GM21576 (cell line): ENCODE results near the gene NXPE3.
"Not testable (repeated sequence)": the region's sequence is repeated elsewhere in the genome, so short reads cannot be mapped to it uniquely, and the experiment has no call there.

Experiments
- ATAC-seq: cut with Tn5 transposase; IDR thresholded peaks from one replicate; pipeline ENCODE4 v1.9.1; 2021; ENCODE audit warnings: mild to moderate bottlenecking, moderate library complexity; ENCODE audit not compliant: unreplicated experiment

The NXPE3 gene

GRCh38 chr3:101779047-101779821 lies at the start of gene NXPE3:
Gene NXPE3 (plus strand): TSS chr3:101779211. CDS start chr3:101785597, 6,386 bp downstream.
- peak; percentile 91 for ATAC-seq

- ATAC-seq = no peak
Observed at GRCh38 chr3:101729586-101729985, 49.4 kb upstream of the NXPE3 start.

DNA sequence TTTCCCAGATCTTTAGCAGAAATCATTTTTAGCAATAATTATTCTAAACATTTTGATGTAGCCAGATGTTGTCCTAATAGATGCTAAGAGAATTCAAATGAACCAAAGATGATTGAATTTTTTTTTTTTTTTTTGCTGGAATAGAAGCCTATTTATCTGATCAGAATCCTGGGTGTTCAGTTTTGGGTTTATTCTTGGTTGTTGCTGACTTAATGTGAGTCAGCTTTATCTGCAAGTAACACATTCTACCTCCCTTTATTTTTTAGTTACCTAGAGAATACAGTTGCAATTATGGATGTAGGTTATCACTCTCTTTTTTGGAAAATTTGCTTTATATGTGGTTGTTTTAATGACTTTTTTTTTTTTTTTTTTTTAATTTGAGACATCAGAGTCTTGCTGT lies 48.2 kb upstream of the NXPE3 start:
- no peak for ATAC-seq

- ATAC-seq = no peak
Observed at GRCh38 chr3:101732240-101732641, 46.8 kb upstream of the NXPE3 start.

DNA sequence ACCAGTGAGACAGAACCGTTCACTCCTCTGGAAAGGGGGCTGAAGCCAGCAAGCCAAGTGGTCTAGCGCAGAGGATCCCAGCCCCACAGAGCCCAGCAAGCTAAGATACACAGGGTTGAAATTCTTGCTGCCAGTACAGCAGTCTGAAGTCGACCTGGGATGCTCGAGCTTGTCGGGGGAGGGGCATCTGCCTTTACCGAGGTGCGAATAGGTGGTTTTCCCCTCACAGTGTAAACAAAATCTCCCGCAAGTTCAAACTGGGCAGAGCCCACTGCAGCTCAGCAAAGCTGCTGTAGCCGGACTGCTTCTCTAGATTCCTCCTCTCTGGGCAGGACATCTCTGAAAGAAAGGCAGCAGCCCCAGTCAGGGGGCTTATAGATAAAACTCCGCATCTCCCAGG lies 43.2 kb upstream of the NXPE3 start:
- ATAC-seq = no peak

DNA sequence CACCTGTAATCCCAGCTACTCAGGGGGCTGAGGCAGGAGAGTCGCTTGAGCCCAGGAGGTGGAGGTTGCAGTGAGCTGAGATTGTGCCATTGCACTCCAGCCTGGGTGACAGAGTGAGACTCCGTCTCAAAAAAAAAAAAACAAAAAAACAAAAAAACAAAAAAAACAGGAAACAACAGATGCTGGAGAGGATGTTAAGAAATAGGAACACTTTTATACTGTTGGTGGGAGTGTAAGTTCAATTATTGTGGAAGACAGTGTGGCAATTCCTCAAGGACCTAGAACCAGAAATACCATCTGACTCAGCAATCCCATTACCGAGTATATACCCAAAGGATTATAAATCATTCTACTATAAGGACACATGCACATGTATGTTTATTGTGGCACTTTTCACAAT lies 37.1 kb upstream of the NXPE3 start:
- ATAC-seq = not testable (repeated sequence)

- no peak for ATAC-seq
Observed at GRCh38 chr3:101744811-101745210, 34.2 kb upstream of the NXPE3 start.

- ATAC-seq = not testable (repeated sequence)
Observed at GRCh38 chr3:101745934-101746333, 33.1 kb upstream of the NXPE3 start.

GRCh38 chr3:101753386-101754113 lies 25.5 kb upstream of the NXPE3 start:
- ATAC-seq = not testable (repeated sequence)

DNA sequence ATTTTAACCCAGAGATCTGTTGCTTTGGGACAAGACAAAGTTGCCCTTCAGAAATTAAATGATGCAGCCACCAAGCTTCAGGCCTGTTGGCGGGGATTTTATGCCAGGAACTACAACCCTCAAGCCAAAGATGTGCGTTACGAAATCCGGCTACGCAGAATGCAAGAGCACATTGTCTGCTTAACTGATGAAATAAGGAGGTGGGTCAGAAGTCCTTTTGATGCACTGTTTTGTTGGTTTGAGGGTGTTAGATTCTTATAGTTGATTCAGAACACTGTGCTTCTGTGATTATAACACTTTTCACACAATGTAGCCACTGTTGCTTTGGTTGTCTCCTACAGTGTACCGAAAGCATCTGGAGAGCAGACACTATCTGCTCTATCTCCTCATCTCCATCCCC lies 20.8 kb upstream of the NXPE3 start:
- ATAC-seq = no peak

- ATAC-seq = no peak
Observed at GRCh38 chr3:101762041-101762646, 16.9 kb upstream of the NXPE3 start.

DNA sequence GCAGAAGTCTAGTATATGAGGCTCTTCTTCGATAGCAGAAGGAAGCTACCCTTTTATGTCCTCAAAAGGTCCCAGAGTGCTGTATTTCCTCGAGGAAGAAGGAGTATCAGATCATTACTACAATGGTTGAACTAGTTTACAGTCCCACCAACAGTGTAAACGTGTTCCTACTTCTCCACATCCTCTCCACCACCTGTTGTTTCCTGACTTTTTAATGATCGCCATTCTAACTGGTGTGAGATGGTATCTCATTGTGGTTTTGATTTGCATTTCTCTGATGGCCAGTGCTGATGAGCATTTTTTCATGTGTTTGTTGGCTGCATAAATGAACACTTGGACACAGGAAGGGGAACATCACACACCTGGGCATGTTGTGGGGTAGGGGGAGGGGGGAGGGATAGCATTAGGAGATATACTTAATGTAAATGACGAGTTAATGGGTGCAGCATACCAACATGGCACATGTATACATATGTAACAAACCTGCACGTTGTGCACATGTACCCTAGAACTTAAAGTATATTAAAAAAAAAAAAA lies 1.2 kb upstream of the NXPE3 start:
- not testable (repeated sequence) for ATAC-seq

- ATAC-seq = no peak
Observed at GRCh38 chr3:101778385-101779046, 495 bp upstream of the NXPE3 start.

DNA sequence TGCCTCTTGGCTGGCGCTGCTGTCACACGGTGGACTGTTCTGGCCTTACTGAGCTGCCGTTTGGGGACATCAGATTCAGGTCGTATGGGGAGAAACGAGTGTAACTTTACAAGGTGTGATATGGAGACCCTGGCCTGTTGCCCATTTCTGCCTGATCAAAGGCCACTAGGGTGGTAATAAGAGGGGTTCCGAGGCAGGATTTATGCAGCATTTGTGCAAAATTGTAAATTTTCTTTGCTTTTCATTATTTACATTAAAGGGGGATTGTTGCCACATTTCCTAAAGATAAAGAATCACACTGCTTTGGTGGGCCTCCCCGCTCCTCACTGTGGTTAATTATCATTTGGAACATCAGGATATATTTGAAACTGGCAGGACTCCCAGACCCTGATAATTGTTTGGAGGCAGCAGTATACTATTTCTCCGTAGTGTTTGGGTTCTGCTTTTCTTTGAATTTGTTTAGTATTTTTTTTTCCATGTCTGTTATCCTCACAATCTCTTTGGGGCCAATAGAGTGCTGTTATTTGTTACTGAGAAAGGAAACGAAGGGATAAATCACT lies 891 bp downstream of the NXPE3 start:
- no peak for ATAC-seq

DNA sequence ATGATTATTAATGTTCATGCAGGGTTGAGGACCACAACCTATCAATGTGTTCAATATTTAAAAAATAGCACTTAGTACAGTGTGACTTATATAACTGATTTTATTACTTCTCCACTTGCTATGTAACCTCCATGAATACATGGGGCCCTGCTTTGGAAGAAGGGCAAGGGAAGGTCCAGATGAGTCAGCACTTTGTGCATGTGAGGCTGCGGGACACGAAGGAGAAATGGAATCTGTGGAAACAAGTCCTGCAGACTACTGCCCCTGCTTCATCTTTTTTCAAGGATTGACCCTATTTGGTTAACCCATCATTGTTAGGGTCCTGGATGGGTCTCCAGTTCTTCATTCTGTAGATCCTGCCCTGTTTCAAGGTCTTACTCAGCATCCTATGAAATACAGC lies 1.6 kb downstream of the NXPE3 start:
- no peak for ATAC-seq

DNA sequence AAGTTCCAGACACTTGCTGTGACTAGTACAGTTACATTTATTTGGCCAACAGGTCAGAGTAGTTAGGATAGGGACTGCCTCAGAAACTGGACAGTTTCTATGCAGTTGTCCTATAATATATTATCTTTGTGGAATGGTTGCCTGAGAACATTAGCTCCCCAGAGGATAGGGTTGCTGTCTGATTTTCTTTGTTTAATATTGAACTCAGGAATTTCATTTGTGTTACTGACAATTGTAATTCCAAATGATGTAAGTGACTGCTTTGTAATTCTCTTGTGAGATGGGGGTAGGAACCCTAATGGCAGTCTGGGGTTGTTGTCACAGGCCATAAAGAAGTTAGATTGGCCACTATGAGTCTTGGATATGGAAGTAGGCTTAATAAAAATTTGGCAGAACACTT lies 2.2 kb downstream of the NXPE3 start:
- ATAC-seq = no peak

DNA sequence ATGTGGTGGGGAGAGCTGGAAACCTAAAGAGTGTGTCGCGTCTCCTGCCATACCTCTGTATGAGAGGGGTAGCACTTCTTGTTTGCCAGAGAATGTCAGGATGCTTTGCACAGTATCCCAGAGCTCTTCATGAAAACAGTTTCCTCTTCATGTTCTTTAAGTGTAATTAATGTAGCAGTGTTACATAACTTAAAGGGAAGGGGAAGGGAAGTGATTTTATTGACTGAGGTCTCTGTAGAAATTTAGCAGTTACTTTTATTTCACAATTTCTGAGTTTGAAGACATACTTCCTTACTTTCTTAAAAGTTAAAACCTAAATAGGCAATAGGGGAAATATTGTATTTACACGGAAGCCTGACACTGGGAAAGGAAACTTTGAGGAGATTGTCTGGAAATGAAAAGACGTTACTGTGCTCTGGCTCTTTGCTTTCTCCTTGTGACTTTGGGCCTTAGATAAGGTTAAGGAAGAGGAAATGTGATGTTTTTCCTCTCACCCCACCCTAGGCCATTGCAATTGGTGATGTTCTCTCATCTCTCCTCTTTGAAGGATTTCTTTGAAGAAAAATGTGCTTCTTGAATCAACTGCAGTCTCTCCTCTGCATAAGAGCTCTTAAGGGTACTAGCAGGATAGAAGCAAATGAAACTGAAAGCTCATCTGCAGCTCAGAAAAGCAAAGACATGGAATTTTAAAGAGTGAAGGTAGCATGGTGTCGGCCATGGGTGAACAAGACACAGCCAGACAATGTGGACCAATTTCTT lies 6.0 kb downstream of the NXPE3 start:
- ATAC-seq = no peak

- ATAC-seq = peak; percentile 98
Observed at GRCh38 chr3:101791778-101792177, 12.8 kb downstream of the NXPE3 start.

DNA sequence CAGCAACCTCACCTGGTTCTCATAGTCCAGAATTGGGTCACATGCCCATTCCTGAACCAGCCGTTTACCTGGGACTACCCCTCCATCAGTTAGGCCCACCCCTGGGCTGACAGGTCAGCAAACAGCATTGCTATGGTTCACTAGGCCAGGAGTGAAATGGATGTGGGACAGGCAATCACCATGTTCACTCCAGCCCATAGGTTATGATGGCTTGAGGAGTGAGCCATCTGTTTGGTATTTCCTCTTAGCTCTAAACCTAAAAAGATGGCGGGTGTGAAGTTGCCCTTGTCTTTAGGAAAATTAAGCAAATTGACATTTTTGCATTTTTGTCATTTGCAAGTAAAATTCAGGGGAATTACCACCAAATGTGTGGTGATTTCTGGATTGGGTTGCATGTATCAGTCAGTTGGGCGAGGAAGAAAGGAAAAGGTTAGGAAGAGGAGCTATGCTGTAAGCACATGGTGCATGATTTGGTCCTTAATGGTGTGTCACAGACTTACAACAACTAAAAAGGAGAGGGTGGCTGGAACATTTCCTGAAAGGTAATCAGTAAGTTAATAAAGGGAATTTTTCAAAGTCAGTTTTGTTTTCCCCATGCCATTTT lies 17.2 kb downstream of the NXPE3 start:
- ATAC-seq = no peak

GRCh38 chr3:101801174-101801573 lies 22.2 kb downstream of the NXPE3 start:
- no peak for ATAC-seq
